ENCODE data around the gene TRIM71.
"Not testable (repeated sequence)": the region's sequence is repeated elsewhere in the genome, so short reads cannot be mapped to it uniquely, and the experiment has no call there.

Gene TRIM71

GRCh38 chr3:32817558-32818228 is at the start of gene TRIM71:
Gene TRIM71, plus strand, starts transcription at chr3:32817997. Its CDS starts 84 bp downstream, at chr3:32818081.
- no peak for DNase-seq

DNA sequence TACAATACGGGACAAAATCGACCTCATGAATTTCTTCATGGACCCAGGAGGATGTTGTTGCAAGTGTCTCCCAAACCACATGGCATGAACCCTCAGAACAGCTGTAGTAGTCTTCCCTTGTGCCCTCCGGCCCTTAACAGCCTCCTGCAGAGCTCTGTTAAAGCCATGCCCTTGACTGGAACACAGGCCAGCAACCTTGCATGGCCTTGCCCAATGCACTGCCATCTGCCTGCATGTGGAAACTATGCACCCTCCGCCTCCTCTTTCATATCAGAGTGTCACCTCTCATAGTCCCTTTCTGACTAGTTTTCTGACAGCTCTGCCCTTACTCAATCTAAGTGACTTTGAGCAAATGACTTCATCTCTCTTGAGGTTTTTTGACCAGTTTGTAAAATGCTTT is 39.4 kb upstream of the TRIM71 start:
- DNase-seq, result no peak

- DNase-seq, result no peak
Measured at GRCh38 chr3:32780071-32780734, 37.6 kb upstream of the TRIM71 start.

DNA sequence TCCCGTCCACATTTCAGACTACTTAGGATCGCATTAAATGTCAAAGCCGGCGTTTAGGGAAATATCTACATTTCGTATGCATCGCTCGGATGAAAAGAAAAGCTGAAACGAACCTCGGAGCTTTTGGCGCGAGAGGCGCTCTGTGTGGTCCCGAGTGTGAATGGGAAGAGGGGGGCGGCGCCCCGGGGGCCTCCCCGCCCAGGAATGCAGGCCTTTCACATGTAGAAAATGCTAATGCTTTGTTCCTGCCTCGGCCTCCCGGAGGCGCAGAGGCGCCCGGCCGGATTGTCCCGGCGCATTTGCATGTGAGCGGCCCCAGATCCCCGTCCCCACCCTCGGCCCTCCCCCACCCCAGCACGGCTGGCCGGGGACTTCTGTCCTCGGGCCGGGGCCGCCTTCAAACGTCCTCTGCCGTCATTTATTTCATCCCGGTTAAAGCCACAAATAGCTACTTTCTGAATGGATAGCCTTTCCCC is 37.0 kb upstream of the TRIM71 start:
- no peak for DNase-seq

DNA sequence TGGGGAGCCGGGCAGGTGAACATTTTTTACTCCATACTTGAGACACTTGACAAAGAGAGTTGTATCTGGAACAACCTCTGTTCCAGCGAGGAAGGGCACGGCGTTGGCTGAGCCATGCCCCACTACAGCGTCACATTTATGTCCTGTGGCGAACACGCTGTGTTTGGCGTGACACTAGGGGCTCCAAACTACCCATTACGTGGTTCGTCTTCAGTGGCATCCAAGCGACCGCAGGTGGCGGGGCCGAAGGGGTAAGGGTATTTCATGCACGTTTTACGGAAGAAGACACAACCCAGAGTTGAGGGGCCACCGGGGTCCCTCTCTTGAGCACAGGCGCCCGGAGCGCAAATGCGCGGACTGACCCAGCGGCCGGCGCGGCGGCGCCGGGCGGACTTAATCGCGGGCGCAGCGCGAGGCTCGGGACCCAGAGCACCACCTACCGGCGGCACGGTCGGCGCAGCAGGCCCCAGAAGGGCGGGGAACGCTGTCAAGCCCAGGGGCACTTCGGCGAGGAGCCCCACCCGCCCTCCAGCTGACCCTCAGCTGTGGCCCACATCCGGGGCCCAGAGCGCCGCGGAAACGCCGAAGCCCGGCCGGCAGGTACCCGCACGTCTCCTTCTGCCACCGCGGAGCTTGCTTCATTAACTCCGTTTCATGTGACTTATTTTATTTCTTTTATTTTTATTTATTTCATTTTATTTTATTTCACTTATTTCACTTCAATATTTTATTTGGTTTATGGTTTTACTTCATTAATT is 36.4 kb upstream of the TRIM71 start:
- peak; percentile 35 for DNase-seq

GRCh38 chr3:32781969-32782270 is 35.9 kb upstream of the TRIM71 start:
- DNase-seq, result not testable (repeated sequence)

DNA sequence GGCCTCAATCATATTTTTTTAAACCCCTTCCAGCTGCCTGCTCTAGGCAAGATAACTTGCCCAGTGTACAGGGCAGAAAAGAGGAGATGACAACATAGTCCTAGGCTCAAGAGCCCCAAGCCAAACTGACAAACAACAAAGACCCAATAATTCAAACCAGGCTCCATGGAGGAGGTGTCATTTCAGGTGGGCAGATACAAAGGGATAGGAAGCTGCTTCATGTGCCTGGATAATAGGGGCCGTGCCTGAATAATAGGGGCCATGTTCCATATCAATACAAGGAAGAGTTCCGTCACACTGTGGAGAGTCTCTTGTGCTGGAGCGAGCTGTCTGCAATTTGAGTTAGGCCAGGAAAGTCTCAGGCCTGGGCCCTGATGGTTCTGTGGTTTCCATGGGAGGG is 35.4 kb upstream of the TRIM71 start:
- DNase-seq, result no peak

DNA sequence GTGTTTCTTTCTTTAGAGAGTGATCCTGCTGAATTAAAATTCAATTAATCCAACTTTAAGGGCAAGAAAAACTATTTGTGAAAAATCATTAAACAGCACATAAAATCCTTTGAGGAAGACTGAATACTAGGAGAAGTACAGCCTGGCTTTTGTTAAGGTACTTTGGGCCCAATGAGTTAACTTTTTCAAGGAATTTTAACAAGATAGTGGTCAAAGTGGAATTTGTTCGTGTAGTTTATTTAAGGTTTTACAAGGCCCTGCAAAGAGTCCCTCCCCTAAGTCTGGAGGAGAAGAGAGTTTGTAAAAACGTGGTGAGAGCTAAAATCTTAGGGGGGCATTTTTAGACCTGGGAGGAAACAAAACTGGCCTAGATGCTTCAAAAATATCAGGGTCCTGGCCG is 26.0 kb upstream of the TRIM71 start:
- DNase-seq, result no peak

- no peak for DNase-seq
Measured at GRCh38 chr3:32794487-32795308, 23.1 kb upstream of the TRIM71 start.

- not testable (repeated sequence) for DNase-seq
Measured at GRCh38 chr3:32796384-32796950, 21.3 kb upstream of the TRIM71 start.

DNA sequence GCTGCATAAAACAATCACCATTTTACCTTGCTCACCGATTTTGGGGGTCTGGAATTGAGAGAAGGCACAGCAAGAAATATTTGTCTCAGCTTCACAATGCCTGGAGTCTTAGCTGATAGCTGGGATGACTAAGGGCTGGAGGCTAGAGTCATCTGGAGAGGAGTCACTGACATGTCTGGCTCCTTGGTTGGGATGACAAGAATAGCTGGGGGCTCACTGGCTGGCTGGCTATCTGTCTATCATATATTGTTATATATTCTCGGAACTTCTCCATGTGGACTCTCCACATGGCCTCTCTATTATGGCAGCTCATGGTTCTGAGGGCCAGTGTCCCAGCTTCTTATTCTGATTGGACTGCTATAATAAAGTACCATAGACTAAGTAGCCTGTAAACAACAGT is 20.0 kb upstream of the TRIM71 start:
- DNase-seq, result no peak

DNA sequence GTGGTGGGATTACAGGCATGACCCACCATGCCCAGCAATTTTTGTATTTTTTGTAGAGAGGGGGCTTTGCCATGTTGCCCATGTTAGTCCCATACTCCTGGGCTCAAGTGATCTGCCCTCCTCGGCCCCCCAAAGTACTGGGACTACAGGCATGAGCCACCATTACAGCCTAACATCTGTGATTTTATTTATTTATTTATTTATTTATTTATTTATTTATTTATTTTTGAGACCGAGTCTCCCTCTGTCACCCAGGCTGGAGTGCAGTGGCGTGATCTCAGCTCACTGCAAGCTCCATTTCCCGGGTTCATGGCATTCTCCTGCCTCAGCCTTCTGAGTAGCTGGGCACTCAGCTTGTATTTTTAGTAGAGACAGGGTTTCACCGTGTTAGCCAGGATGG is 16.4 kb upstream of the TRIM71 start:
- DNase-seq, result not testable (repeated sequence)

DNA sequence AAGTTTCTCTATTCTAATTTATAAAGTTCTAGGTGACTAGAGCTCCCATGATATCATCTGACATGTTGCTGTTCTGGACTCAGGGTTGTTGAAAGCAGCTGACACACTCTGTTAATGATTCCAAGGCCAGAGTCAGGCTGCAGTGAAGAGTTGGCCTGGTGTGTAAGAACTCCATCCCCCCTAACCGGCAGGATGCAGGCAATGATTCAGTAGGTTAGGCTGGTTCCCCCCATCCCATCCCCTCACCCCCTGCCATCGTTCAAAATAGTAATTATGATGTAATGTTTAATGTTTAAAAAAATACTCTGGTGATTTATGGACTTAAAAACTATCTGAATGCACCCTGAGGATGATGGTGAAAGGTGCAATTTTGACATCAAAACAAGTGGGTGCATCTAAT is 4.6 kb upstream of the TRIM71 start:
- no peak for DNase-seq

DNA sequence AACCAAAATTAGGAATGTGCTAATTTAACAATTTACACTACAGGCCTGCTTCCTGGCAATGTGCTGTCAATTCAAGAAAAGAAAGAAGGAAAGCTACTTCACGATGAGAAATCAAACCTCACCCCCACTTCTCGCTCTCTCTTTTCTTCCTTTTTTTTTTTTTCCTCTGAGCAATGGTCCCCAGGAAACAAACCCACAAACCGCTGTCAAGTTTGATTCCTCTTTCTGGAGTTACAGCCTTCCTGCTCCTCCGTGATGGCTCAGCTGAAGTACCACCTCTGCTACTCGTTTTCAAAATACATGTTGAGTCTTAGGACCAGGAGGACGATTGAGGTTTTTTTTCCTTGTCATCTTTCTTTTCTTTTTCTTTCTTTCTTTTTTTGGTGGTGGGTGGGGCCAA is 3.4 kb upstream of the TRIM71 start:
- DNase-seq, result no peak

- DNase-seq, result no peak
Measured at GRCh38 chr3:32815841-32816438, 1.9 kb upstream of the TRIM71 start.

DNA sequence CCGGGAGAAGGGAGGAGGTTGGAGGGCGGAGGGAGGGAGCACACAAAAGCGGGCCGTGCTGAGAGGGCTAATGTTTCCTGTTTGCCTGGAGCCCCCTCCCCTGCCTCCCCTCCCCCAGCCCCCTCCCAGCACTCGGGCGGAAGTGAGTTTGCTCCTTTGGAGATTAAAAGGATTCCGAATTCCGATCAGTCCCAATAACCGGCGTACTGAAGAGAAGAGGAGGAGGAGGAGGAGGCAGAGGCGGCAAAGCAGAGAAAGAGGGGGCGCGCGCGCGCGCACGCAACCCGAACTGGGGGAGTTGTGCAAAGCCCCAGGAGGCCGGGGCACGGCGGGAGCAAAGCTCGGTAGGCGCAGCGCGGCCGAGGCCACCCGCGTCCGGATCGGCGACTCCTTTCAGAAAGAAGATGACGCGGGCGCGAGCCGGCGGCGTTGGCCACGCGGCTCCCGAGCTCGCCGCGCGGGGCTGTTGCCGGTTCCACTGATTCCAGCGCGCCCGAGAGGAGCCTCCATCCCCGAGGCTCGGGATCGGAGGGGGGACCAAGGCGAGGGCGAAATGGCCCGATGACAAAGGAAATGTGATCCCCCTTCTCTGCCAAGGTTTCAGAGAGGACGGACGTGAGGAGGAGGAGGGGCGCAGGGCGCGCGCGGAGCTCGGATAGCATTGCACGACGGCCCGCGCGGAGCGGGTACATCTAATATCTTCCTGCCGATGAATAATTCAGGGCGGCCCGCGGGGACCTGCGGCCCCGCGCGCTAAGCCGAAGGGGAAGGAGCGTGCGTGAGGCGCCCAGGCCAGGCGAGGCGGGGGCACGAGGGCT is 1.1 kb upstream of the TRIM71 start:
- peak; percentile 6 for DNase-seq

- no peak for DNase-seq
Measured at GRCh38 chr3:32817257-32817557, 590 bp upstream of the TRIM71 start.

DNA sequence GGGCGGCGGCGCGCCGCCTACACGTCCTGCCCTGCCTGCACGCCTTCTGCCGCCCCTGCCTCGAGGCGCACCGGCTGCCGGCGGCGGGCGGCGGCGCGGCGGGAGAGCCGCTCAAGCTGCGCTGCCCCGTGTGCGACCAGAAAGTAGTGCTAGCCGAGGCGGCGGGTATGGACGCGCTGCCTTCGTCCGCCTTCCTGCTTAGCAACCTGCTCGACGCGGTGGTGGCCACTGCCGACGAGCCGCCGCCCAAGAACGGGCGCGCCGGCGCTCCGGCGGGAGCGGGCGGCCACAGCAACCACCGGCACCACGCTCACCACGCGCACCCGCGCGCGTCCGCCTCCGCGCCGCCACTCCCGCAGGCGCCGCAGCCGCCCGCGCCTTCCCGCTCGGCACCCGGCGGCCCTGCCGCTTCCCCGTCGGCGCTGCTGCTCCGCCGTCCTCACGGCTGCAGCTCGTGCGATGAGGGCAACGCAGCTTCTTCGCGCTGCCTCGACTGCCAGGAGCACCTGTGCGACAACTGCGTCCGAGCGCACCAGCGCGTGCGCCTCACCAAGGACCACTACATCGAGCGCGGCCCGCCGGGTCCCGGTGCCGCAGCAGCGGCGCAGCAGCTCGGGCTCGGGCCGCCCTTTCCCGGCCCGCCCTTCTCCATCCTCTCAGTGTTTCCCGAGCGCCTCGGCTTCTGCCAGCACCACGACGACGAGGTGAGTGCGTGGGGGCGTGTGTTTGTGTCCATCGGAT is 602 bp downstream of the TRIM71 start:
- DNase-seq, result no peak

GRCh38 chr3:32818970-32819511 is 1.2 kb downstream of the TRIM71 start:
- no peak for DNase-seq

GRCh38 chr3:32819551-32820348 is 2.0 kb downstream of the TRIM71 start:
- DNase-seq, result no peak

Measured in DMS79 treated with DMSO at 0.1 percent for 48 hours (cell line).